ENCODE results near the gene ARL8B. TPM values are rescaled to one million over a fixed set of nuclear protein-coding genes. Genes with fewer than 3 reads are reported as not detected.
A peak's percentile ranks its signal among the peaks of the same experiment; 100 is the strongest.

ARL8B gene
- total and polyA plus RNA-seq, 9 of the 15 experiments (the other 6 are each of a cell fraction or from before 2014, with no cell fraction given), result 28.5 to 99.4 (median 77.2) TPM

- TF ChIP-seq PRDM10 (IDR thresholded peaks at IDR 0.05; ENCODE audit: partially characterized antibody), result no peak
- TF ChIP-seq ID3 (CRISPR knock-in tag; IDR thresholded peaks at IDR 0.05), result no peak
- TF ChIP-seq ID3 (tag; IDR thresholded peaks at IDR 0.05), result no peak
- TF ChIP-seq CHD1 (IDR thresholded peaks at IDR 0.05; ENCODE audit: low read length), result no peak
- no peak for TF ChIP-seq E2F5 (CRISPR knock-in tag; IDR thresholded peaks at IDR 0.05)
- TF ChIP-seq ATF1 (CRISPR knock-in tag; IDR thresholded peaks at IDR 0.05), result no peak
- TF ChIP-seq ATF1 (tag; IDR thresholded peaks at IDR 0.05), result peak; percentile 92
- TF ChIP-seq PCBP1 (IDR thresholded peaks at IDR 0.05; ENCODE audit: low read depth, low read length, poor library complexity, severe bottlenecking), result no peak
- no peak for TF ChIP-seq ZNF695 (CRISPR knock-in tag; IDR thresholded peaks at IDR 0.05)
- TF ChIP-seq STAT5B (CRISPR knock-in tag; IDR thresholded peaks at IDR 0.05), result no peak
- TF ChIP-seq REST (IDR thresholded peaks at IDR 0.05; ENCODE audit: borderline replicate concordance), result peak; percentile 54
- TF ChIP-seq REST (CRISPR knock-in tag; IDR thresholded peaks at IDR 0.05; ENCODE audit: low read depth), result no peak; the same call in none of the 2 replicates
- TF ChIP-seq SNIP1 (IDR thresholded peaks at IDR 0.05; ENCODE audit: low read depth), result no peak
These were observed 65.2 kb downstream of the ARL8B start, which contains the start of gene EDEM1 (continued) for GRCh38 chr3:5187156-5187919.

Measured in K562 (cell line).